ENCODE results near the gene ATF7IP2.
"Not testable (repeated sequence)": the region's sequence is repeated elsewhere in the genome, so short reads cannot be mapped to it uniquely, and the experiment has no call there.

- TF ChIP-seq CTCF, POLR2AphosphoS5 (IDR thresholded peaks at IDR 0.05): not testable (repeated sequence)
Measured at GRCh38 chr16:10505286-10505685, 119.4 kb downstream of the ATF7IP2 start.

Measured in sigmoid colon (tissue), 4 donors.